Spleen (tissue), 11 donors: ENCODE results near the gene NOXA1. TPM values are rescaled to one million over a fixed set of nuclear protein-coding genes. Genes with fewer than 3 reads are reported as not detected.

Source experiments
- DNase-seq: peaks from one replicate; pipeline ENCODE4 v3.0.0-alpha.2; 2020
- H3K27ac ChIP-seq, 8 donors: fragments of 200-600 bp; sonication (generic) in 7 of 8; 1 replicate in 4 of 8; 2 replicates in 4 of 8; pipeline versions ENCODE4 v1.5.0 to v1.8.0; 2016 to 2021; ENCODE audit warnings: inconsistent platforms in 4 of 8, mild to moderate bottlenecking in 4 of 8, moderate library complexity in 1 of 8
- H3K27me3 ChIP-seq, 7 donors: fragments of 200-600 bp; sonication (generic) in 6 of 7; replicated peaks in 1 of 7; 1 replicate in 4 of 7; 2 replicates in 3 of 7; pipeline versions ENCODE4 v1.5.0 to v1.8.0; 2016 to 2021; ENCODE audit warnings: inconsistent platforms in 3 of 7, mild to moderate bottlenecking in 1 of 7
- H3K36me3 ChIP-seq, 6 donors: fragments of 200-600 bp; sonication (generic) in 5 of 6; 1 replicate in 4 of 6; 2 replicates in 2 of 6; pipeline versions ENCODE4 v1.5.0 to v1.8.0; 2016 to 2021; ENCODE audit warnings: inconsistent platforms in 2 of 6
- H3K4me1 ChIP-seq, 6 donors: fragments of 200-600 bp; sonication (generic) in 5 of 6; 1 replicate in 3 of 6; 2 replicates in 3 of 6; pipeline versions ENCODE4 v1.5.0 to v1.8.0; 2016 to 2021; ENCODE audit warnings: inconsistent platforms in 3 of 6
- H3K4me3 ChIP-seq, 8 donors: fragments of 200-600 bp; sonication (generic) in 7 of 8; 1 replicate in 4 of 8; 2 replicates in 4 of 8; pipeline versions ENCODE4 v1.5.0 to v1.8.0; 2016 to 2021; ENCODE audit warnings: inconsistent platforms in 4 of 8, mild to moderate bottlenecking in 4 of 8, moderate library complexity in 2 of 8
- H3K9me3 ChIP-seq, 8 donors: fragments of 200-600 bp; sonication (generic) in 7 of 8; 1 replicate in 4 of 8; 2 replicates in 4 of 8; pipeline versions ENCODE4 v1.5.0 to v1.8.0; 2016 to 2021; ENCODE audit warnings: inconsistent platforms in 4 of 8
- CTCF ChIP-seq, 11 experiments: fragments of 200-600 bp in 7 of 11; fragments of 450-650 bp in 4 of 11; sonication (generic) in 4 of 11; IDR thresholded peaks in 8 of 11; conservative IDR thresholded peaks in 3 of 11; 1 replicate in 7 of 11; 2 replicates in 4 of 11; pipeline versions ENCODE4 v1.4.0 to v1.8.0; 2016 to 2021; ENCODE audit warnings: antibody characterized with exemption in 11 of 11, inconsistent platforms in 4 of 11, mild to moderate bottlenecking in 1 of 11
- POLR2A ChIP-seq, 3 donors: fragments of 450-650 bp; IDR thresholded peaks; one replicate each; pipeline ENCODE4 v1.5.1; 2017; ENCODE audit warnings: antibody characterized with exemption in 3 of 3, mild to moderate bottlenecking in 1 of 3
- POLR2AphosphoS5 ChIP-seq, 3 donors: sonication (generic); formaldehyde crosslinking; IDR thresholded peaks; one replicate each; pipeline ENCODE4 v1.5.1; 2017; ENCODE audit warnings: antibody characterized with exemption in 3 of 3
- WGBS, 5 donors: extraction: QIAGEN DNeasy Blood & Tissue Kit in 3 of 5; methylation state at CpG; one replicate each; pipeline versions ENCODE4 v1.1.5 to v1.1.7; 2013 to 2018; 5-methylcytosine and 5-hydroxymethylcytosine counted together
- intact Hi-C: fragments of 100-400 bp; cut with DNase I; formaldehyde crosslinking; loops from one replicate; pipeline ENCODE4 v1.15.0; 2023; ENCODE audit warnings: low total_unique reads
- polyA plus RNA-seq, 3 donors: library from polyadenylated mRNA; stranded (reverse); fragments of 200-250 nt; gene quantifications; one replicate each; pipeline ENCODE4 v1.2.1, GENCODE V29; 2013
- total RNA-seq, 7 donors: library from RNA; depleted of rRNA in 3 of 7; stranded (reverse); fragments of >200 nt in 3 of 7; fragmentation: NEBNext Ultra II Directional in 4 of 7; extraction: Animal tissue kit (Norgen Biotek cat#: 25700) in 4 of 7; gene quantifications; one replicate each; pipeline versions ENCODE4 v1.1.0 to v1.2.1, GENCODE V29; 2016 to 2021
- donor health status: healthy with polysubstance abuse.
- donor health status: DM: no; HTN: no; CAD: no; lungs with moderate emphysema.
- donor health status: DM: no; HTN: no; CAD: no.
- donor health status: Bipolar disorder and iron deficiency.
- donor health status: healthy.
- donor health status: DM: no; HTN: no; CAD: no.
- donor health status: DM: yes; HTN: yes; CAD: no.

The NOXA1 gene
- total and polyA plus RNA-seq, 10 donors: 1.9 to 15.0 (median 5.9) TPM

GRCh38 chr9:137426018-137426681, 3.0 kb downstream of the NOXA1 start:
- intact Hi-C loops: no loop called here
- WGBS, 5 donors: 87 to 92% (median 89%) methylated on average over 15 to 18 of the region's 18 CpGs
- Histone ChIP-seq H3K9me3 (no peaks in the 10 kb centered on the region), H3K27me3 (peaks cover 0 to 18% (median 0%) of the 10 kb centered on the region in 7 donors), H3K4me3 (no peak overlapping the region), H3K4me1 (peaks cover 10 to 58% (median 32%) of the 10 kb centered on the region in 6 donors), H3K36me3 (no peaks in the 10 kb centered on the region), H3K27ac (no peak overlapping the region)
- TF ChIP-seq POLR2AphosphoS5 (IDR thresholded peaks at IDR 0.05): no peak
- peak; percentile 74 for DNase-seq

- DNase-seq: peak; percentile 68
- intact Hi-C loops: no loop called here
- Histone ChIP-seq H3K4me1 (peaks cover 0 to 43% (median 18%) of the 10 kb centered on the region in 6 donors), H3K27ac (no peak overlapping the region), H3K36me3 (no peaks in the 10 kb centered on the region), H3K4me3 (no peak overlapping the region), H3K27me3 (peaks cover 0 to 30% (median 0%) of the 10 kb centered on the region in 7 donors), H3K9me3 (no peaks in the 10 kb centered on the region)
- WGBS, 5 donors: 79 to 83% (median 82%) methylated on average over 15 to 27 of the region's 27 CpGs
- TF ChIP-seq CTCF (IDR thresholded peaks at IDR 0.05 in 8 of 11, conservative IDR thresholded peaks at IDR 0.05 in 3 of 11) (no peak), POLR2A (IDR thresholded peaks at IDR 0.05) (no peak), POLR2AphosphoS5 (IDR thresholded peaks at IDR 0.05) (no peak)
Measured at GRCh38 chr9:137427454-137428310, 4.5 kb downstream of the NOXA1 start.

GRCh38 chr9:137428311-137428630, 5.1 kb downstream of the NOXA1 start:
- no peak overlapping the region for H3K27ac ChIP-seq
- peaks cover 0 to 32% (median 0%) of the 10 kb centered on the region in 7 donors for H3K27me3 ChIP-seq
- 71 to 89% (median 82%) methylated on average over 6 of the region's 6 CpGs for WGBS, 5 donors
- H3K9me3 ChIP-seq: no peaks in the 10 kb centered on the region
- H3K4me3 ChIP-seq: no peak overlapping the region
- TF ChIP-seq POLR2AphosphoS5 (IDR thresholded peaks at IDR 0.05): no peak
- no peak for TF ChIP-seq CTCF (IDR thresholded peaks at IDR 0.05 in 8 of 11, conservative IDR thresholded peaks at IDR 0.05 in 3 of 11)
- TF ChIP-seq POLR2A (IDR thresholded peaks at IDR 0.05): no peak
- H3K4me1 ChIP-seq: peaks cover 0 to 43% (median 17%) of the 10 kb centered on the region in 6 donors
- no peaks in the 10 kb centered on the region for H3K36me3 ChIP-seq
- peak; percentile 61 for DNase-seq
- intact Hi-C loops: no loop called here

GRCh38 chr9:137428841-137429545, 5.8 kb downstream of the NOXA1 start:
- Histone ChIP-seq H3K27ac (no peak overlapping the region), H3K9me3 (no peaks in the 10 kb centered on the region), H3K36me3 (no peaks in the 10 kb centered on the region), H3K27me3 (peaks cover 0 to 32% (median 0%) of the 10 kb centered on the region in 7 donors), H3K4me1 (peaks cover 0 to 36% (median 13%) of the 10 kb centered on the region in 6 donors), H3K4me3 (peak overlapping the region in 1 of 8 donors; percentile 21)
- intact Hi-C loops: no loop called here
- TF ChIP-seq POLR2AphosphoS5 (IDR thresholded peaks at IDR 0.05): peak in 1 of 3 donors; percentile 33
- no peak for TF ChIP-seq CTCF (IDR thresholded peaks at IDR 0.05 in 8 of 11, conservative IDR thresholded peaks at IDR 0.05 in 3 of 11)
- no peak for TF ChIP-seq POLR2A (IDR thresholded peaks at IDR 0.05)
- WGBS, 5 donors: 66 to 84% (median 80%) methylated on average over 17 to 27 of the region's 27 CpGs
- DNase-seq: peak; percentile 80
